ENCODE measurements around the gene PKP2. TPM values are rescaled to one million over a fixed set of nuclear protein-coding genes. Genes with fewer than 3 reads are reported as not detected.

PKP2 gene
- total and polyA plus RNA-seq, 9 of the 15 experiments (the other 6 are each of a cell fraction or from before 2014, with no cell fraction given): 1.6 to 4.2 (median 2.8) TPM

- TF ChIP-seq UBTF (IDR thresholded peaks at IDR 0.05; ENCODE audit: borderline replicate concordance in 1 of 2, low read depth in 2 of 2, low read length in 2 of 2): no peak
- no peak for TF ChIP-seq SRSF3 (IDR thresholded peaks at IDR 0.05; ENCODE audit: insufficient read depth, low read length)
- peak; percentile 86 for TF ChIP-seq REST (IDR thresholded peaks at IDR 0.05; ENCODE audit: borderline replicate concordance)
- TF ChIP-seq REST (CRISPR knock-in tag; IDR thresholded peaks at IDR 0.05; ENCODE audit: low read depth): no peak
- TF ChIP-seq ELF1 (tag; IDR thresholded peaks at IDR 0.05): no peak
- no peak for TF ChIP-seq NEUROD1 (IDR thresholded peaks at IDR 0.05; ENCODE audit: borderline replicate concordance, low read depth, low read length, partially characterized antibody)
- no peak for TF ChIP-seq LEF1 (IDR thresholded peaks at IDR 0.05)
- TF ChIP-seq NCOR1 (IDR thresholded peaks at IDR 0.05): no peak
- TF ChIP-seq MTF1 (CRISPR knock-in tag; IDR thresholded peaks at IDR 0.05; ENCODE audit: borderline replicate concordance): no peak
- TF ChIP-seq CHD2 (IDR thresholded peaks at IDR 0.05; ENCODE audit: low read depth, low read length): 0 out of 2 replicates have a peak, but pooled peaks have one; percentile 6
- no peak for TF ChIP-seq DACH1 (IDR thresholded peaks at IDR 0.05; ENCODE audit: partially characterized antibody)
- 0 out of 2 replicates have a peak, but pooled peaks have one; percentile 16 for TF ChIP-seq SMARCE1 (IDR thresholded peaks at IDR 0.05)
- no peak for TF ChIP-seq ERF (CRISPR knock-in tag; IDR thresholded peaks at IDR 0.05)
- peak; percentile 41; the same call in 1 of the 2 replicates for TF ChIP-seq CC2D1A (IDR thresholded peaks at IDR 0.05)
- TF ChIP-seq, protein P1, sequence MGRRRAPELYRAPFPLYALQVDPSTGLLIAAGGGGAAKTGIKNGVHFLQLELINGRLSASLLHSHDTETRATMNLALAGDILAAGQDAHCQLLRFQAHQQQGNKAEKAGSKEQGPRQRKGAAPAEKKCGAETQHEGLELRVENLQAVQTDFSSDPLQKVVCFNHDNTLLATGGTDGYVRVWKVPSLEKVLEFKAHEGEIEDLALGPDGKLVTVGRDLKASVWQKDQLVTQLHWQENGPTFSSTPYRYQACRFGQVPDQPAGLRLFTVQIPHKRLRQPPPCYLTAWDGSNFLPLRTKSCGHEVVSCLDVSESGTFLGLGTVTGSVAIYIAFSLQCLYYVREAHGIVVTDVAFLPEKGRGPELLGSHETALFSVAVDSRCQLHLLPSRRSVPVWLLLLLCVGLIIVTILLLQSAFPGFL (CRISPR knock-in tag; IDR thresholded peaks at IDR 0.05): no peak
- 0 out of 2 replicates have a peak, but pooled peaks have one; percentile 33 for TF ChIP-seq ARID1B (IDR thresholded peaks at IDR 0.05)
- TF ChIP-seq POLR2B (IDR thresholded peaks at IDR 0.05; ENCODE audit: low read depth, partially characterized antibody): peak; percentile 88
These were observed 140.7 kb downstream of the PKP2 start, which contains the start of gene YARS2 (continued) for GRCh38 chr12:32755654-32756475.
